ENCODE results near the gene RABL6. TPM values are rescaled to one million over a fixed set of nuclear protein-coding genes. Genes with fewer than 3 reads are reported as not detected.
"Not testable (repeated sequence)": the region's sequence is repeated elsewhere in the genome, so short reads cannot be mapped to it uniquely, and the experiment has no call there.

The RABL6 gene
- polyA plus RNA-seq, 3 donors, result 66.7 to 81.4 (median 78.7) TPM

GRCh38 chr9:136869611-136870010 is 61.9 kb downstream of the RABL6 start:
- DNase-seq, result not testable (repeated sequence)

GRCh38 chr9:136875155-136875554 is 67.4 kb downstream of the RABL6 start:
- DNase-seq, result no peak

- no peak for DNase-seq
Measured at GRCh38 chr9:136876476-136876875, 68.7 kb downstream of the RABL6 start.

GRCh38 chr9:136880651-136881050 is 72.9 kb downstream of the RABL6 start:
- no peak for DNase-seq

- DNase-seq, result no peak
Measured at GRCh38 chr9:136881691-136882108, 74.0 kb downstream of the RABL6 start.

- no peak for DNase-seq
Measured at GRCh38 chr9:136882109-136882946, 74.6 kb downstream of the RABL6 start.

GRCh38 chr9:136882947-136883283 is 75.2 kb downstream of the RABL6 start:
- not testable (repeated sequence) for DNase-seq

- not testable (repeated sequence) for DNase-seq
Measured at GRCh38 chr9:136883670-136884069, 75.9 kb downstream of the RABL6 start.

- DNase-seq, result peak; percentile 98
Measured at GRCh38 chr9:136885950-136886578, 78.3 kb downstream of the RABL6 start, which contains the start of gene TRAF2. Gene TRAF2, plus strand, starts transcription at chr9:136886516. Its CDS starts 12,225 bp downstream, at chr9:136898741.

GRCh38 chr9:136886610-136887597 is 79.2 kb downstream of the RABL6 start:
- DNase-seq, result peak; percentile 26

GRCh38 chr9:136888454-136888853 is 80.7 kb downstream of the RABL6 start:
- DNase-seq, result no peak

- DNase-seq, result no peak
Measured at GRCh38 chr9:136889858-136890257, 82.1 kb downstream of the RABL6 start.

GRCh38 chr9:136890661-136891060 is 82.9 kb downstream of the RABL6 start:
- no peak for DNase-seq

Other genes with a start within 250 kb of the RABL6 start
- gene EGFL7, start 145.0 kb upstream of the RABL6 start, polyA plus RNA-seq (ENCODE audit: insufficient read length in 3 of 3), result 10 to 100 TPM; 60.9 to 86.3 (median 86.0) TPM
- 10 to 100 TPM; 51.5 to 61.0 (median 59.4) TPM for gene AGPAT2, start 120.5 kb upstream of the RABL6 start, polyA plus RNA-seq (ENCODE audit: insufficient read length in 3 of 3)
- 10 to 100 TPM; 34.3 to 48.4 (median 48.0) TPM for gene DIPK1B, start 95.4 kb upstream of the RABL6 start, polyA plus RNA-seq (ENCODE audit: insufficient read length in 3 of 3)
- 1 to 10 TPM; 1.3 to 2.8 (median 2.4) TPM for gene LCN10, start 65.0 kb upstream of the RABL6 start, polyA plus RNA-seq (ENCODE audit: insufficient read length in 3 of 3)
- gene LCN6, start 59.4 kb upstream of the RABL6 start, polyA plus RNA-seq (ENCODE audit: insufficient read length in 3 of 3), result not detected
- gene LCN8, start 49.7 kb upstream of the RABL6 start, polyA plus RNA-seq (ENCODE audit: insufficient read length in 3 of 3), result under 1 TPM in 2 of 3 donors, not detected in 1; 0.06 to 0.25 TPM
- under 1 TPM; 0.06 to 0.21 (median 0.15) TPM for gene LCN15, start 43.4 kb upstream of the RABL6 start, polyA plus RNA-seq (ENCODE audit: insufficient read length in 3 of 3)
- 10 to 100 TPM; 77.3 to 83.8 (median 78.0) TPM for gene TMEM141, start 16.6 kb upstream of the RABL6 start, polyA plus RNA-seq (ENCODE audit: insufficient read length in 3 of 3)
- gene CCDC183, start 11.6 kb upstream of the RABL6 start, polyA plus RNA-seq (ENCODE audit: insufficient read length in 3 of 3), result 1 to 10 TPM; 5.7 to 7.6 (median 7.2) TPM
- 1 to 10 TPM; 1.5 to 1.7 (median 1.6) TPM for gene AJM1, start 34.5 kb downstream of the RABL6 start, polyA plus RNA-seq (ENCODE audit: insufficient read length in 3 of 3)
- 100 to 1,000 TPM in 2 of 3 donors, 10 to 100 TPM in 1; 82.5 to 120 (median 115) TPM for gene PHPT1, start 41.5 kb downstream of the RABL6 start, polyA plus RNA-seq (ENCODE audit: insufficient read length in 3 of 3)
- 10 to 100 TPM in 1 of 3 donors, 1 to 10 TPM in 2; 9.5 to 11.6 (median 10.0) TPM for gene MAMDC4, start 44.4 kb downstream of the RABL6 start, polyA plus RNA-seq (ENCODE audit: insufficient read length in 3 of 3)
- 100 to 1,000 TPM; 342 to 449 (median 388) TPM for gene EDF1, start 58.4 kb downstream of the RABL6 start, polyA plus RNA-seq (ENCODE audit: insufficient read length in 3 of 3)
- 10 to 100 TPM; 15.3 to 17.4 (median 16.4) TPM for gene TRAF2, start 78.6 kb downstream of the RABL6 start, polyA plus RNA-seq (ENCODE audit: insufficient read length in 3 of 3)
- 10 to 100 TPM; 48.7 to 65.9 (median 64.8) TPM for gene FBXW5, start 136.8 kb downstream of the RABL6 start, polyA plus RNA-seq (ENCODE audit: insufficient read length in 3 of 3)
- gene C8G, start 137.3 kb downstream of the RABL6 start, polyA plus RNA-seq (ENCODE audit: insufficient read length in 3 of 3), result 1 to 10 TPM in 2 of 3 donors, under 1 TPM in 1; 0.83 to 1.3 (median 1.2) TPM
- 10 to 100 TPM; 23.7 to 39.5 (median 37.3) TPM for gene LCN12, start 144.3 kb downstream of the RABL6 start, polyA plus RNA-seq (ENCODE audit: insufficient read length in 3 of 3)
- gene PTGDS, start 169.6 kb downstream of the RABL6 start, polyA plus RNA-seq (ENCODE audit: insufficient read length in 3 of 3), result 10 to 100 TPM; 52.6 to 87.9 (median 87.8) TPM
- gene LCNL1, start 175.0 kb downstream of the RABL6 start, polyA plus RNA-seq (ENCODE audit: insufficient read length in 3 of 3), result under 1 TPM; 0.18 to 0.38 (median 0.36) TPM
- gene PAXX, start 184.5 kb downstream of the RABL6 start, polyA plus RNA-seq (ENCODE audit: insufficient read length in 3 of 3), result 10 to 100 TPM; 33.4 to 40.8 (median 40.4) TPM
- gene CLIC3, start 188.6 kb downstream of the RABL6 start, polyA plus RNA-seq (ENCODE audit: insufficient read length in 3 of 3), result under 1 TPM; 0.29 to 0.57 (median 0.47) TPM
- 10 to 100 TPM; 56.6 to 68.7 (median 63.6) TPM for gene ABCA2, start 220.3 kb downstream of the RABL6 start, polyA plus RNA-seq (ENCODE audit: insufficient read length in 3 of 3)
- gene FUT7, start 224.1 kb downstream of the RABL6 start, polyA plus RNA-seq (ENCODE audit: insufficient read length in 3 of 3), result under 1 TPM in 1 of 3 donors, not detected in 2; 0.18 TPM
- 10 to 100 TPM; 28.3 to 38.5 (median 32.0) TPM for gene NPDC1, start 238.2 kb downstream of the RABL6 start, polyA plus RNA-seq (ENCODE audit: insufficient read length in 3 of 3)
- 1 to 10 TPM; 5.5 to 7.4 (median 7.3) TPM for gene ENTPD2, start 246.1 kb downstream of the RABL6 start, polyA plus RNA-seq (ENCODE audit: insufficient read length in 3 of 3)